HG02642 (cell line): ENCODE data around the gene DYRK1A.

Experiments used
- ATAC-seq: cut with Tn5 transposase; IDR thresholded peaks from one replicate; pipeline ENCODE4 v1.9.1; 2021; ENCODE audit warnings: mild to moderate bottlenecking; ENCODE audit not compliant: unreplicated experiment, poor library complexity

DYRK1A gene

GRCh38 chr21:37443683-37444082 is 77.1 kb downstream of the DYRK1A start:
- no peak for ATAC-seq

- no peak for ATAC-seq
These were observed 78.7 kb downstream of the DYRK1A start for GRCh38 chr21:37445228-37445627.

GRCh38 chr21:37446552-37446951 is 80.0 kb downstream of the DYRK1A start:
- no peak for ATAC-seq

- ATAC-seq, result no peak
These were observed 80.8 kb downstream of the DYRK1A start for GRCh38 chr21:37447288-37447936.

GRCh38 chr21:37449302-37449937 is 82.8 kb downstream of the DYRK1A start:
- no peak for ATAC-seq

GRCh38 chr21:37450445-37450941 is 83.9 kb downstream of the DYRK1A start:
- no peak for ATAC-seq

GRCh38 chr21:37451446-37451845 is 84.9 kb downstream of the DYRK1A start:
- ATAC-seq, result no peak

GRCh38 chr21:37452227-37452626 is 85.7 kb downstream of the DYRK1A start:
- no peak for ATAC-seq

GRCh38 chr21:37453350-37453749 is 86.8 kb downstream of the DYRK1A start:
- no peak for ATAC-seq

GRCh38 chr21:37454869-37455503 is 88.4 kb downstream of the DYRK1A start:
- ATAC-seq, result no peak

GRCh38 chr21:37455504-37455911 is 88.9 kb downstream of the DYRK1A start:
- ATAC-seq, result no peak

- no peak for ATAC-seq
These were observed 92.2 kb downstream of the DYRK1A start for GRCh38 chr21:37458669-37459276.

- no peak for ATAC-seq
These were observed 93.0 kb downstream of the DYRK1A start for GRCh38 chr21:37459575-37459974.

GRCh38 chr21:37460196-37460595 is 93.6 kb downstream of the DYRK1A start:
- no peak for ATAC-seq

GRCh38 chr21:37461479-37461878 is 94.9 kb downstream of the DYRK1A start:
- ATAC-seq, result no peak

GRCh38 chr21:37462087-37462861 is 95.7 kb downstream of the DYRK1A start:
- ATAC-seq, result no peak

- ATAC-seq, result no peak
These were observed 96.7 kb downstream of the DYRK1A start for GRCh38 chr21:37463083-37463801.

- ATAC-seq, result no peak
These were observed 100.5 kb downstream of the DYRK1A start for GRCh38 chr21:37467082-37467481.

GRCh38 chr21:37468909-37469308 is 102.3 kb downstream of the DYRK1A start:
- ATAC-seq, result no peak

GRCh38 chr21:37469441-37469840 is 102.9 kb downstream of the DYRK1A start:
- ATAC-seq, result no peak
